Nucleus accumbens (tissue), 56 donors: Measurements from ENCODE around the gene PELI1.
"Not testable (repeated sequence)": the region's sequence is repeated elsewhere in the genome, so short reads cannot be mapped to it uniquely, and the experiment has no call there.

Experiments
- DNase-seq, 56 donors: peaks; one replicate each; lab custom pipeline; 2025; lab: John Stamatoyannopoulos, UW

The PELI1 gene

GRCh38 chr2:64092502-64092901 is 51.7 kb downstream of the PELI1 start:
- no peak for DNase-seq

GRCh38 chr2:64090264-64090663 is 54.0 kb downstream of the PELI1 start:
- no peak for DNase-seq

- DNase-seq, result no peak
Observed at GRCh38 chr2:64086347-64087082, 57.7 kb downstream of the PELI1 start.

- no peak for DNase-seq
Observed at GRCh38 chr2:64085936-64086335, 58.3 kb downstream of the PELI1 start.

GRCh38 chr2:64081046-64081445 is 63.2 kb downstream of the PELI1 start:
- no peak for DNase-seq

GRCh38 chr2:64080179-64080578 is 64.0 kb downstream of the PELI1 start:
- no peak for DNase-seq

GRCh38 chr2:64079688-64080087 is 64.5 kb downstream of the PELI1 start:
- DNase-seq, result not testable (repeated sequence)

- not testable (repeated sequence) for DNase-seq
Observed at GRCh38 chr2:64076828-64077227, 67.4 kb downstream of the PELI1 start.

GRCh38 chr2:64074616-64075015 is 69.6 kb downstream of the PELI1 start:
- DNase-seq, result not testable (repeated sequence)

GRCh38 chr2:64067326-64067725 is 76.9 kb downstream of the PELI1 start:
- no peak for DNase-seq

GRCh38 chr2:64065516-64065915 is 78.7 kb downstream of the PELI1 start:
- DNase-seq, result no peak

- peak in 13 of 56 donors; percentile 1 to 35 (median 12) for DNase-seq
Observed at GRCh38 chr2:64063924-64064331, 80.3 kb downstream of the PELI1 start.

GRCh38 chr2:64063454-64063853 is 80.8 kb downstream of the PELI1 start:
- DNase-seq, result no peak

- DNase-seq, result no peak
Observed at GRCh38 chr2:64062840-64063239, 81.4 kb downstream of the PELI1 start.

GRCh38 chr2:64059270-64059669 is 85.0 kb downstream of the PELI1 start:
- no peak for DNase-seq

- no peak for DNase-seq
Observed at GRCh38 chr2:64056021-64056420, 88.2 kb downstream of the PELI1 start.

GRCh38 chr2:64054161-64054915 is 89.9 kb downstream of the PELI1 start:
- no peak for DNase-seq

GRCh38 chr2:64052463-64053241 is 91.6 kb downstream of the PELI1 start:
- peak in 1 of 56 donors; percentile 6 for DNase-seq

GRCh38 chr2:64049633-64050220 is 94.5 kb downstream of the PELI1 start:
- DNase-seq, result peak in 51 of 56 donors; percentile 1 to 84 (median 51)

- DNase-seq, result no peak
Observed at GRCh38 chr2:64045938-64046337, 98.3 kb downstream of the PELI1 start.
